ENCODE measurements around the gene C17orf107.

DNA sequence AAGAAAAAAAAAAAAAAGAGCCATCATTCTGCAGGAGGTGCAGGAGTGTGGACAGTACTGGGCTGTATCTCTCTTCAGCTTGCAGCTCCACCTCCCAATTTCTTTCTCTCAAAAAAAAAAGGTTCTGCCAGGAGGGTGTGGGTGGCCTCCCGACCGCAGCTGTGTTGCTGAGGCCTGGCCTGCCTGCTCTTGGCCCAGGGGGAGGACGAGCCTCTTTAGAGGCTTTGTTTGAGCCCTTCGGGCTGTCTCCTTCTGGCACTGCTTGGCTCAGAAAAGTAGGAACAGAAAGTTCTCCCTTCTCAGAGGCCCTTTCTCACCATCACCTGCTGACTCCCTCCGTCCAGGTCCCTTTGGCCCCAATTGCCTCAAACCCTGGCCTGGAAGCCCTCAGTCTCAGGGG, 22.2 kb upstream of the C17orf107 start:
- TF ChIP-seq, protein P1, sequence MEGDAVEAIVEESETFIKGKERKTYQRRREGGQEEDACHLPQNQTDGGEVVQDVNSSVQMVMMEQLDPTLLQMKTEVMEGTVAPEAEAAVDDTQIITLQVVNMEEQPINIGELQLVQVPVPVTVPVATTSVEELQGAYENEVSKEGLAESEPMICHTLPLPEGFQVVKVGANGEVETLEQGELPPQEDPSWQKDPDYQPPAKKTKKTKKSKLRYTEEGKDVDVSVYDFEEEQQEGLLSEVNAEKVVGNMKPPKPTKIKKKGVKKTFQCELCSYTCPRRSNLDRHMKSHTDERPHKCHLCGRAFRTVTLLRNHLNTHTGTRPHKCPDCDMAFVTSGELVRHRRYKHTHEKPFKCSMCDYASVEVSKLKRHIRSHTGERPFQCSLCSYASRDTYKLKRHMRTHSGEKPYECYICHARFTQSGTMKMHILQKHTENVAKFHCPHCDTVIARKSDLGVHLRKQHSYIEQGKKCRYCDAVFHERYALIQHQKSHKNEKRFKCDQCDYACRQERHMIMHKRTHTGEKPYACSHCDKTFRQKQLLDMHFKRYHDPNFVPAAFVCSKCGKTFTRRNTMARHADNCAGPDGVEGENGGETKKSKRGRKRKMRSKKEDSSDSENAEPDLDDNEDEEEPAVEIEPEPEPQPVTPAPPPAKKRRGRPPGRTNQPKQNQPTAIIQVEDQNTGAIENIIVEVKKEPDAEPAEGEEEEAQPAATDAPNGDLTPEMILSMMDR (IDR thresholded peaks at IDR 0.05), result no peak
- no peak for TF ChIP-seq POLR2A (IDR thresholded peaks at IDR 0.05)
